OCI-LY7 (cell line): ENCODE results near the gene LRAT. TPM values are rescaled to one million over a fixed set of nuclear protein-coding genes. Genes with fewer than 3 reads are reported as not detected.

Experiments used
- BruUV-seq: library from RNA; stranded (reverse); fragments of 400-500 nt; replicated peaks from 2 replicates; lab custom pipeline; 2021; lab: Mats Ljungman, UMichigan
- CTCF ChIA-PET: fragments of 300-600 bp; sonication (Branson Sonifier 250); formaldehyde crosslinking; loops from one replicate; lab custom pipeline; 2022; ENCODE audit warnings: antibody characterized with exemption; ENCODE audit not compliant: unreplicated experiment; lab: Charles Lee
- POLR2A ChIA-PET: fragments of 300-600 bp; sonication (Branson Sonifier 250); formaldehyde crosslinking; loops from one replicate; lab custom pipeline; 2022; ENCODE audit warnings: antibody characterized with exemption; lab: Charles Lee
- DNase-seq: peaks from one replicate; pipeline ENCODE4 v3.0.0-alpha.2; 2015; ENCODE audit warnings: low spot score
- H2AFZ ChIP-seq: fragments of 200-600 bp; sonication (generic), shearing (Covaris generic); 2 replicates; pipeline ENCODE4 v1.6.1; 2014; ENCODE audit warnings: mild to moderate bottlenecking, antibody characterized with exemption, low read length, moderate library complexity
- H3K27ac ChIP-seq: fragments of 200-600 bp; sonication (generic); 2 replicates; pipeline ENCODE4 v1.5.1; 2014; ENCODE audit warnings: mixed run types, low read depth, mild to moderate bottlenecking, moderate library complexity, low read length, inconsistent platforms; ENCODE audit not compliant: poor library complexity, severe bottlenecking
- H3K36me3 ChIP-seq: fragments of 200-600 bp; sonication (generic); 2 replicates; pipeline ENCODE4 v1.6.1; 2014; ENCODE audit warnings: mild to moderate bottlenecking, antibody characterized with exemption, low read length, moderate library complexity, mixed read lengths; ENCODE audit not compliant: insufficient read depth
- H3K4me1 ChIP-seq: fragments of 200-600 bp; sonication (generic); 2 replicates; pipeline ENCODE4 v1.5.1; 2014; ENCODE audit warnings: mild to moderate bottlenecking, low read length; ENCODE audit not compliant: insufficient read depth, poor library complexity, severe bottlenecking
- H3K4me2 ChIP-seq: fragments of 200-600 bp; sonication (generic); 2 replicates; pipeline ENCODE4 v1.6.1; 2014; ENCODE audit warnings: mild to moderate bottlenecking, low read length
- H3K4me3 ChIP-seq: fragments of 200-600 bp; sonication (generic); 2 replicates; pipeline ENCODE4 v1.5.1; 2014; ENCODE audit warnings: mild to moderate bottlenecking, low read depth, low read length; ENCODE audit not compliant: poor library complexity, severe bottlenecking
- H3K79me2 ChIP-seq: fragments of 200-600 bp; sonication (generic); 2 replicates; pipeline ENCODE4 v1.6.1; 2016; ENCODE audit warnings: low read depth, mild to moderate bottlenecking, low read length, moderate library complexity, mixed read lengths; ENCODE audit not compliant: insufficient read depth
- H3K9me2 ChIP-seq: fragments of 200-600 bp; sonication (generic); 2 replicates; pipeline ENCODE4 v1.6.1; 2016; ENCODE audit warnings: mild to moderate bottlenecking, low read length, mixed read lengths; ENCODE audit not compliant: insufficient read depth
- H3K9me3 ChIP-seq: fragments of 200-600 bp; sonication (generic); 2 replicates; pipeline ENCODE4 v1.6.1; 2014; ENCODE audit warnings: mild to moderate bottlenecking, mixed run types, low read length, mixed read lengths
- H4K20me1 ChIP-seq: fragments of 200-600 bp; sonication (generic); 2 replicates; pipeline ENCODE4 v1.6.1; 2014; ENCODE audit warnings: mild to moderate bottlenecking, antibody characterized with exemption, low read length, moderate library complexity, mixed read lengths; ENCODE audit not compliant: insufficient read depth
- CTCF ChIP-seq: fragments of 200-600 bp; sonication (generic); conservative IDR thresholded peaks from 2 replicates; pipeline ENCODE4 v1.5.1; 2014; ENCODE audit warnings: mild to moderate bottlenecking, antibody characterized with exemption, low read length, moderate library complexity, mixed read lengths
- EZH2phosphoT487 ChIP-seq: fragments of 200-600 bp; sonication (generic); IDR thresholded peaks from 2 replicates; pipeline ENCODE4 v1.6.1; 2018; ENCODE audit warnings: low read depth, borderline replicate concordance, mild to moderate bottlenecking, mixed run types, antibody characterized with exemption, low read length, moderate library complexity, mixed read lengths
- intact Hi-C: fragments of 100-400 bp; cut with micrococcal nuclease; formaldehyde crosslinking; loops from one replicate; pipeline ENCODE4 v1.10.0; 2022; ENCODE audit not compliant: unreplicated experiment
- total RNA-seq, 2 experiments: library from RNA; depleted of rRNA in 1 of 2; stranded (reverse); fragments of >200 nt in 1 of 2; shearing (Covaris generic) in 1 of 2; gene quantifications; 2 replicates each; pipeline ENCODE4 v1.2.3, GENCODE V29; 2014 to 2022

The LRAT gene
- total RNA-seq, 2 experiments from 2014 or later = not detected

- Histone ChIP-seq H3K79me2 (no peaks in the 10 kb centered on the region), H4K20me1 (no peaks in the 10 kb centered on the region), H2AFZ (no peak overlapping the region), H3K4me1 (no peaks in the 10 kb centered on the region), H3K9me2 (no peaks in the 10 kb centered on the region), H3K9me3 (no peaks in the 10 kb centered on the region), H3K36me3 (no peaks in the 10 kb centered on the region), H3K4me2 (no peak overlapping the region), H3K27ac (no peak overlapping the region), H3K4me3 (no peak overlapping the region)
- ChIA-PET CTCF (no interaction called here), POLR2A (interaction anchor here (0.6 kb wide), 1 partner anchor 41 kb away, joined by 3 read pairs; no protein-coding TSS in a partner anchor)
- no peak for TF ChIP-seq EZH2phosphoT487
- no peak for TF ChIP-seq CTCF
- DNase-seq = no peak
- BruUV-seq = no TSS peak
- intact Hi-C loops = no loop called here
Measured at GRCh38 chr4:154741131-154741665, 2.6 kb upstream of the LRAT start.

- Histone ChIP-seq H3K9me2 (no peaks in the 10 kb centered on the region), H2AFZ (no peak overlapping the region), H3K27ac (no peak overlapping the region), H3K4me1 (no peaks in the 10 kb centered on the region), H4K20me1 (no peaks in the 10 kb centered on the region), H3K4me3 (no peak overlapping the region), H3K4me2 (no peak overlapping the region), H3K79me2 (no peaks in the 10 kb centered on the region), H3K9me3 (no peaks in the 10 kb centered on the region), H3K36me3 (no peaks in the 10 kb centered on the region)
- no TSS peak for BruUV-seq
- CTCF ChIA-PET = no interaction called here
- DNase-seq = no peak
- intact Hi-C loops = no loop called here
- no peak for TF ChIP-seq EZH2phosphoT487
- TF ChIP-seq CTCF = no peak
- POLR2A ChIA-PET = no interaction called here
Measured at GRCh38 chr4:154741922-154742850, 1.6 kb upstream of the LRAT start.
